ENCODE data around the gene ARHGAP15.

ARHGAP15 gene

GRCh38 chr2:143354050-143354750, 225.0 kb downstream of the ARHGAP15 start:
- no peaks in the 10 kb centered on the region for H3K4me1 ChIP-seq (ENCODE audit: insufficient read depth, low read length, severe bottlenecking)
- H3K9me3 ChIP-seq (ENCODE audit: low read length): no peaks in the 10 kb centered on the region
- no peak for TF ChIP-seq EZH2 (IDR thresholded peaks at IDR 0.05; ENCODE audit: borderline replicate concordance, low read length)
- TF ChIP-seq, protein P1, sequence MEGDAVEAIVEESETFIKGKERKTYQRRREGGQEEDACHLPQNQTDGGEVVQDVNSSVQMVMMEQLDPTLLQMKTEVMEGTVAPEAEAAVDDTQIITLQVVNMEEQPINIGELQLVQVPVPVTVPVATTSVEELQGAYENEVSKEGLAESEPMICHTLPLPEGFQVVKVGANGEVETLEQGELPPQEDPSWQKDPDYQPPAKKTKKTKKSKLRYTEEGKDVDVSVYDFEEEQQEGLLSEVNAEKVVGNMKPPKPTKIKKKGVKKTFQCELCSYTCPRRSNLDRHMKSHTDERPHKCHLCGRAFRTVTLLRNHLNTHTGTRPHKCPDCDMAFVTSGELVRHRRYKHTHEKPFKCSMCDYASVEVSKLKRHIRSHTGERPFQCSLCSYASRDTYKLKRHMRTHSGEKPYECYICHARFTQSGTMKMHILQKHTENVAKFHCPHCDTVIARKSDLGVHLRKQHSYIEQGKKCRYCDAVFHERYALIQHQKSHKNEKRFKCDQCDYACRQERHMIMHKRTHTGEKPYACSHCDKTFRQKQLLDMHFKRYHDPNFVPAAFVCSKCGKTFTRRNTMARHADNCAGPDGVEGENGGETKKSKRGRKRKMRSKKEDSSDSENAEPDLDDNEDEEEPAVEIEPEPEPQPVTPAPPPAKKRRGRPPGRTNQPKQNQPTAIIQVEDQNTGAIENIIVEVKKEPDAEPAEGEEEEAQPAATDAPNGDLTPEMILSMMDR (IDR thresholded peaks at IDR 0.05; ENCODE audit: low read length): no peak
- no peaks in the 10 kb centered on the region for H3K79me2 ChIP-seq (ENCODE audit: insufficient read depth, low read length)
- H3K4me3 ChIP-seq (ENCODE audit: low read depth, low read length, poor library complexity, severe bottlenecking): no peak overlapping the region
- no peak overlapping the region for H3K27ac ChIP-seq (ENCODE audit: low read depth, low read length, poor library complexity, severe bottlenecking)
- H3K9ac ChIP-seq (ENCODE audit: low read length): no peak overlapping the region
- no peak overlapping the region for H3K4me2 ChIP-seq (ENCODE audit: low read length)
- H3K9me2 ChIP-seq (ENCODE audit: low read depth, low read length): no peaks in the 10 kb centered on the region
- no peak overlapping the region for H2AFZ ChIP-seq (ENCODE audit: low read length)
- no peaks in the 10 kb centered on the region for H4K20me1 ChIP-seq (ENCODE audit: insufficient read depth, low read length)
- H3F3A ChIP-seq (ENCODE audit: insufficient read depth, low read length): no peaks in the 10 kb centered on the region
- no peaks in the 10 kb centered on the region for H3K27me3 ChIP-seq (ENCODE audit: insufficient read depth, low read length)
- H3K36me3 ChIP-seq (ENCODE audit: insufficient read depth, low read length): no peaks in the 10 kb centered on the region

DNA sequence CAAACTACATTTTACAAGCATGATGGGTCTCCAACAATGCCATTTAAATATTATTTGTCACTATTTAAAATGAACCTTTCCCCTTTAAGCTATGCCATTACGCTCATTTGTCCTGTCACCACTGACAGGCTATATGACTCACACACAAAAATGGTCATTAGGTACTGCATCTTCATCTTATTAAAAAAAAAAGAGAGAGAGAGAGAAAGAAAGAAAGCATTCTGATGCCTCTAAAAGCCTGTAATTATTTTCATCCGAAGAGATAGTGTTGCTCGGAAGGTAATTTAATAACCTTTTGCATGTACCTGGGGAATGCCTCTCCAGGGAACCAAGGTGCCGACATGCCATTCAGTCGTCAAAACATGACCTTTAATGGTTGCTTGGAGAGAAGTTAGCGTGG, 226.7 kb downstream of the ARHGAP15 start:
- H3K4me3 ChIP-seq (ENCODE audit: low read depth, low read length, poor library complexity, severe bottlenecking): no peak overlapping the region
- TF ChIP-seq, protein P1 (IDR thresholded peaks at IDR 0.05; ENCODE audit: low read length): no peak
- no peak for TF ChIP-seq EZH2 (IDR thresholded peaks at IDR 0.05; ENCODE audit: borderline replicate concordance, low read length)
- no peak overlapping the region for H3K9ac ChIP-seq (ENCODE audit: low read length)
- no peaks in the 10 kb centered on the region for H3K9me2 ChIP-seq (ENCODE audit: low read depth, low read length)
- H3K36me3 ChIP-seq (ENCODE audit: insufficient read depth, low read length): no peaks in the 10 kb centered on the region
- no peaks in the 10 kb centered on the region for H3K79me2 ChIP-seq (ENCODE audit: insufficient read depth, low read length)
- H2AFZ ChIP-seq (ENCODE audit: low read length): no peak overlapping the region
- H3K27ac ChIP-seq (ENCODE audit: low read depth, low read length, poor library complexity, severe bottlenecking): no peak overlapping the region
- H3F3A ChIP-seq (ENCODE audit: insufficient read depth, low read length): no peaks in the 10 kb centered on the region
- H3K4me2 ChIP-seq (ENCODE audit: low read length): no peak overlapping the region
- H3K27me3 ChIP-seq (ENCODE audit: insufficient read depth, low read length): no peaks in the 10 kb centered on the region
- H3K9me3 ChIP-seq (ENCODE audit: low read length): no peaks in the 10 kb centered on the region
- no peaks in the 10 kb centered on the region for H3K4me1 ChIP-seq (ENCODE audit: insufficient read depth, low read length, severe bottlenecking)
- no peaks in the 10 kb centered on the region for H4K20me1 ChIP-seq (ENCODE audit: insufficient read depth, low read length)

- H3K27me3 ChIP-seq (ENCODE audit: insufficient read depth, low read length): no peaks in the 10 kb centered on the region
- no peak overlapping the region for H2AFZ ChIP-seq (ENCODE audit: low read length)
- no peak overlapping the region for H3K27ac ChIP-seq (ENCODE audit: low read depth, low read length, poor library complexity, severe bottlenecking)
- no peaks in the 10 kb centered on the region for H3K4me1 ChIP-seq (ENCODE audit: insufficient read depth, low read length, severe bottlenecking)
- no peaks in the 10 kb centered on the region for H4K20me1 ChIP-seq (ENCODE audit: insufficient read depth, low read length)
- no peak overlapping the region for H3K9ac ChIP-seq (ENCODE audit: low read length)
- TF ChIP-seq, protein P1 (IDR thresholded peaks at IDR 0.05; ENCODE audit: low read length): no peak
- no peak for TF ChIP-seq EZH2 (IDR thresholded peaks at IDR 0.05; ENCODE audit: borderline replicate concordance, low read length)
- no peak overlapping the region for H3K4me2 ChIP-seq (ENCODE audit: low read length)
- H3F3A ChIP-seq (ENCODE audit: insufficient read depth, low read length): no peaks in the 10 kb centered on the region
- no peaks in the 10 kb centered on the region for H3K79me2 ChIP-seq (ENCODE audit: insufficient read depth, low read length)
- H3K9me3 ChIP-seq (ENCODE audit: low read length): no peaks in the 10 kb centered on the region
- H3K4me3 ChIP-seq (ENCODE audit: low read depth, low read length, poor library complexity, severe bottlenecking): no peak overlapping the region
- no peaks in the 10 kb centered on the region for H3K36me3 ChIP-seq (ENCODE audit: insufficient read depth, low read length)
- H3K9me2 ChIP-seq (ENCODE audit: low read depth, low read length): no peaks in the 10 kb centered on the region
Observed at GRCh38 chr2:143356336-143356735, 227.1 kb downstream of the ARHGAP15 start.
